Loucy (cell line): Measurements from ENCODE around the gene FGR.

ENCODE experiments used
- H2AFZ ChIP-seq: fragments of 200-600 bp; sonication (generic); 2 replicates; pipeline ENCODE4 v1.6.0; 2016; ENCODE audit warnings: antibody characterized with exemption, mild to moderate bottlenecking, low read length, moderate library complexity
- H3F3A ChIP-seq: fragments of 200-600 bp; 2 replicates; pipeline ENCODE4 v1.6.0; 2016; ENCODE audit warnings: antibody characterized with exemption, low read depth, mild to moderate bottlenecking
- H3K27me3 ChIP-seq: fragments of 200-600 bp; sonication (generic); 2 replicates; pipeline ENCODE4 v1.6.1; 2014; ENCODE audit warnings: low read length, mild to moderate bottlenecking; ENCODE audit not compliant: insufficient read depth, poor library complexity, severe bottlenecking
- H3K36me3 ChIP-seq: fragments of 200-600 bp; sonication (generic); 2 replicates; pipeline ENCODE4 v1.6.1; 2016; ENCODE audit warnings: low read length; ENCODE audit not compliant: insufficient read depth
- H3K4me1 ChIP-seq: fragments of 200-600 bp; sonication (generic); 2 replicates; pipeline ENCODE4 v1.5.1; 2014; ENCODE audit warnings: low read length, mild to moderate bottlenecking; ENCODE audit not compliant: insufficient read depth, poor library complexity, severe bottlenecking
- H3K4me2 ChIP-seq: fragments of 200-600 bp; sonication (generic); 2 replicates; pipeline ENCODE4 v1.6.0; 2014; ENCODE audit warnings: antibody characterized with exemption, low read length, low read depth, mild to moderate bottlenecking; ENCODE audit not compliant: poor library complexity, severe bottlenecking
- H3K4me3 ChIP-seq: fragments of 200-600 bp; sonication (generic); 2 replicates; pipeline ENCODE4 v1.5.1; 2014; ENCODE audit warnings: low read length, mild to moderate bottlenecking, mixed read lengths; ENCODE audit not compliant: poor library complexity, severe bottlenecking
- H3K79me2 ChIP-seq: fragments of 200-600 bp; sonication (generic); 2 replicates; pipeline ENCODE4 v1.6.1; 2014; ENCODE audit warnings: low read length; ENCODE audit not compliant: insufficient read depth
- H3K9ac ChIP-seq: fragments of 200-600 bp; sonication (generic); 2 replicates; pipeline ENCODE4 v1.6.0; 2014; ENCODE audit warnings: mild to moderate bottlenecking, low read depth, low read length, moderate library complexity; ENCODE audit not compliant: poor library complexity, severe bottlenecking
- H3K9me2 ChIP-seq: fragments of 200-600 bp; sonication (generic); replicated peaks from 2 replicates; pipeline ENCODE4 v1.6.1; 2016; ENCODE audit warnings: low read depth, low read length, mixed read lengths
- H3K9me3 ChIP-seq: fragments of 200-600 bp; sonication (generic); 2 replicates; pipeline ENCODE4 v1.6.1; 2014; ENCODE audit warnings: mild to moderate bottlenecking, antibody characterized with exemption, low read length, low read depth; ENCODE audit not compliant: insufficient read depth
- H4K20me1 ChIP-seq: fragments of 200-600 bp; sonication (generic); 2 replicates; pipeline ENCODE4 v1.6.0; 2014; ENCODE audit warnings: antibody characterized with exemption, low read length, mild to moderate bottlenecking; ENCODE audit not compliant: insufficient read depth, poor library complexity, severe bottlenecking
- CTCF ChIP-seq: fragments of 200-600 bp; sonication (generic); conservative IDR thresholded peaks from 2 replicates; pipeline ENCODE4 v1.5.1; 2014; ENCODE audit warnings: mild to moderate bottlenecking, antibody characterized with exemption, low read length
- EZH2phosphoT487 ChIP-seq: fragments of 200-600 bp; IDR thresholded peaks from 2 replicates; pipeline ENCODE4 v1.6.1; 2018; ENCODE audit warnings: antibody characterized with exemption, mild to moderate bottlenecking, moderate library complexity, borderline replicate concordance

Gene FGR

GRCh38 chr1:27627061-27627460, 7.9 kb downstream of the FGR start:
- Histone ChIP-seq H3K4me2 (no peak overlapping the region), H3K9me2 (no peaks in the 10 kb centered on the region), H3K79me2 (no peaks in the 10 kb centered on the region), H3F3A (no peaks in the 10 kb centered on the region), H3K36me3 (no peaks in the 10 kb centered on the region), H3K4me3 (no peak overlapping the region), H3K4me1 (peaks cover 81% of the 10 kb centered on the region), H3K9me3 (no peaks in the 10 kb centered on the region), H3K27me3 (no peaks in the 10 kb centered on the region), H3K9ac (no peak overlapping the region), H4K20me1 (no peaks in the 10 kb centered on the region), H2AFZ (no peak overlapping the region)
- no peak for TF ChIP-seq EZH2phosphoT487
- no peak for TF ChIP-seq CTCF

- Histone ChIP-seq H3K9ac (peak overlapping the region; percentile 38), H3K4me1 (peaks cover 73% of the 10 kb centered on the region), H2AFZ (no peak overlapping the region), H3K36me3 (no peaks in the 10 kb centered on the region), H3K27me3 (no peaks in the 10 kb centered on the region), H3K4me3 (no peak overlapping the region), H3K9me2 (no peaks in the 10 kb centered on the region), H3K79me2 (no peaks in the 10 kb centered on the region), H3K9me3 (no peaks in the 10 kb centered on the region), H3K4me2 (no peak overlapping the region), H4K20me1 (no peaks in the 10 kb centered on the region), H3F3A (no peaks in the 10 kb centered on the region)
- TF ChIP-seq CTCF (no peak), EZH2phosphoT487 (no peak)
Measured at GRCh38 chr1:27626031-27626935, 8.7 kb downstream of the FGR start.

- no peak for TF ChIP-seq CTCF
- no peak for TF ChIP-seq EZH2phosphoT487
Measured at GRCh38 chr1:27624467-27625178, 10.4 kb downstream of the FGR start.

More at GRCh38 chr1:27624467-27625178, 10.4 kb downstream of the FGR start:
- Histone ChIP-seq H3F3A (no peaks in the 10 kb centered on the region), H3K79me2 (no peaks in the 10 kb centered on the region), H3K9me2 (no peaks in the 10 kb centered on the region), H3K4me2 (peak overlapping the region; percentile 65), H3K9me3 (no peaks in the 10 kb centered on the region), H3K27me3 (no peaks in the 10 kb centered on the region), H3K36me3 (no peaks in the 10 kb centered on the region), H4K20me1 (no peaks in the 10 kb centered on the region), H3K4me1 (peaks cover 64% of the 10 kb centered on the region), H2AFZ (peak overlapping the region; percentile 54; the same call in 1 of the 2 replicates), H3K9ac (peak overlapping the region; percentile 59), H3K4me3 (peak overlapping the region; percentile 33)
